ENCODE results near the gene TEX22. TPM values are rescaled to one million over a fixed set of nuclear protein-coding genes. Genes with fewer than 3 reads are reported as not detected.

The TEX22 gene
- total RNA-seq, 2 experiments from 2014 or later = 1.2 to 2.2 TPM

- H3K4me3 Mint-ChIP-seq = peak overlapping the region; percentile 62
- H3K27ac Mint-ChIP-seq = no peak overlapping the region
- ChIA-PET CTCF (interaction anchor here (0.7 to 1.2 kb wide), 5 partner anchors 12 to 48 kb away, joined by 3 to 8 read pairs (median 3); no protein-coding TSS in a partner anchor), POLR2A (no interaction called here)
- peaks cover 12% of the 10 kb centered on the region for H3K4me1 Mint-ChIP-seq (ENCODE audit: low read depth)
- TF ChIP-seq, protein P1, sequence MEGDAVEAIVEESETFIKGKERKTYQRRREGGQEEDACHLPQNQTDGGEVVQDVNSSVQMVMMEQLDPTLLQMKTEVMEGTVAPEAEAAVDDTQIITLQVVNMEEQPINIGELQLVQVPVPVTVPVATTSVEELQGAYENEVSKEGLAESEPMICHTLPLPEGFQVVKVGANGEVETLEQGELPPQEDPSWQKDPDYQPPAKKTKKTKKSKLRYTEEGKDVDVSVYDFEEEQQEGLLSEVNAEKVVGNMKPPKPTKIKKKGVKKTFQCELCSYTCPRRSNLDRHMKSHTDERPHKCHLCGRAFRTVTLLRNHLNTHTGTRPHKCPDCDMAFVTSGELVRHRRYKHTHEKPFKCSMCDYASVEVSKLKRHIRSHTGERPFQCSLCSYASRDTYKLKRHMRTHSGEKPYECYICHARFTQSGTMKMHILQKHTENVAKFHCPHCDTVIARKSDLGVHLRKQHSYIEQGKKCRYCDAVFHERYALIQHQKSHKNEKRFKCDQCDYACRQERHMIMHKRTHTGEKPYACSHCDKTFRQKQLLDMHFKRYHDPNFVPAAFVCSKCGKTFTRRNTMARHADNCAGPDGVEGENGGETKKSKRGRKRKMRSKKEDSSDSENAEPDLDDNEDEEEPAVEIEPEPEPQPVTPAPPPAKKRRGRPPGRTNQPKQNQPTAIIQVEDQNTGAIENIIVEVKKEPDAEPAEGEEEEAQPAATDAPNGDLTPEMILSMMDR (IDR thresholded peaks at IDR 0.05) = no peak
- intact Hi-C loops (cut with micrococcal nuclease) = no loop called here
- DNase-seq (no peak), ATAC-seq (no peak)
- H3K9me3 Mint-ChIP-seq = no peaks in the 10 kb centered on the region
- peaks cover 3% of the 10 kb centered on the region for H3K36me3 Mint-ChIP-seq (ENCODE audit: low read depth)
- peaks cover 19% of the 10 kb centered on the region for H3K27me3 Mint-ChIP-seq
Observed at GRCh38 chr14:105415481-105416428, 17.4 kb downstream of the TEX22 start.

- Mint-ChIP-seq H3K4me3 (no peak overlapping the region), H3K27me3 (peaks cover 14% of the 10 kb centered on the region), H3K4me1 (ENCODE audit: low read depth) (peaks cover 15% of the 10 kb centered on the region), H3K9me3 (no peaks in the 10 kb centered on the region), H3K27ac (no peak overlapping the region), H3K36me3 (ENCODE audit: low read depth) (peaks cover 6% of the 10 kb centered on the region)
- ChIA-PET CTCF (interaction anchor here (0.9 kb wide), 1 partner anchor 13 kb away, joined by 3 read pairs; no protein-coding TSS in a partner anchor), POLR2A (no interaction called here)
- TF ChIP-seq, protein P1 (IDR thresholded peaks at IDR 0.05) = no peak
- intact Hi-C loops (cut with micrococcal nuclease) = no loop called here
- no peak for ATAC-seq
- DNase-seq = no peak
Observed at GRCh38 chr14:105416671-105417070, 18.3 kb downstream of the TEX22 start.

GRCh38 chr14:105417690-105418121 is 19.4 kb downstream of the TEX22 start:
- CTCF ChIA-PET = interaction anchor here (1.4 kb wide), 1 partner anchor 72 kb away, joined by 4 read pairs; no protein-coding TSS in a partner anchor
- intact Hi-C loops (cut with micrococcal nuclease) = no loop called here
- DNase-seq (no peak), ATAC-seq (no peak)
- H3K27me3 Mint-ChIP-seq = peaks cover 11% of the 10 kb centered on the region
- no peak overlapping the region for H3K4me3 Mint-ChIP-seq
- POLR2A ChIA-PET = interaction anchor here (0.6 to 1.5 kb wide), 3 partner anchors 11 to 103 kb away, joined by 3 to 4 read pairs (median 3); partner anchors contain the start of gene PACS2
- no peak overlapping the region for H3K27ac Mint-ChIP-seq
- TF ChIP-seq, protein P1 (IDR thresholded peaks at IDR 0.05) = no peak
- H3K9me3 Mint-ChIP-seq = no peaks in the 10 kb centered on the region
- H3K36me3 Mint-ChIP-seq (ENCODE audit: low read depth) = peaks cover 15% of the 10 kb centered on the region
- H3K4me1 Mint-ChIP-seq (ENCODE audit: low read depth) = peaks cover 25% of the 10 kb centered on the region

DNA sequence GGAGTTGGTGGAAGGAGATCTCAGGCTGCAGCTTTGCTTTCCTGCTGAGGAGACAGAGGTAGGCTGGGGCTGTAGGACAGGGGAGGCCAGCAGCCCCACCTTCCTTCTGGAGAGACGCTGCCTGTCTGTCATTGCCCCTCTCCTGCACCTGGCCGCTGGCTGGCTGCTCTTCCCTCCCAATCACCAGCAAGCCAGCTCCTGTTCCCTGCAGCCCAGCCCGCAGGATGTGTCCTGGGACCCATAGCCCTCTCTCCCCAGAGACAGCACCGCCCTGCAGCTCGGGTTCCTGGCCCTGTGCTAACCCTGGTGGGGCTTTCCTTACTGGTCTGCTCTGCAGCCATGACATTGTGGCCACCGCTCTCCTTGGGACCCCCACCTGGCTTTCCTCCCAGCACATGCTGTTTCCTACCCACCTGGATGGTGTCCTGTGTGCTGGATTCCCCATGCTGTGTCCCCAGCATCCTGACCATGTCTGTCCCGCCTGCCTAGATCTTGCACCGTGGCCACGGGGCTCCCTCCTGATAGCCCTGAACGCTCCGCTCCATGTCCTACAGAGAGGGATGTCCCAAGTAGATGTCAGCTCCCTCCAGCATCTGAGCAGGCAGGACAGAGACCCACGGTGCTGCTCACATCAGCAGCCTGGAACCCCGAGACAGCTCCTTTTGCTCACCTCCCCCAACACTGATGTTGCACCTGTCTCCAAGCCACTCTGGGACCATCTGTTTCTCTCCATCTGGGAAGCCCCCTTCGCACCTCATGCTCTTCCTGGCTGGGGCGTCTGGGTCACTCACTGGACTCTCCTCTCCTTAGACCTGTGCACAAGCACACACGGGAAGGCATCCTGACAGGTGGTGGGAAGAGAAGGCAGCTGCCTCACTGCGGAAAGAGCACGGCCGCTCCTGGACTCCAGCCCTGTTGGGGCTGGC is 20.2 kb downstream of the TEX22 start:
- POLR2A ChIA-PET = interaction anchor here (0.6 to 1.5 kb wide), 3 partner anchors 12 to 104 kb away, joined by 3 to 4 read pairs (median 3); partner anchors contain the start of gene PACS2
- no peak overlapping the region for H3K27ac Mint-ChIP-seq

More for the DNA sequence above, 20.2 kb downstream of the TEX22 start:
- DNase-seq (no peak), ATAC-seq (no peak)
- intact Hi-C loops (cut with micrococcal nuclease) = no loop called here
- peaks cover 3% of the 10 kb centered on the region for H3K27me3 Mint-ChIP-seq
- peaks cover 24% of the 10 kb centered on the region for H3K4me1 Mint-ChIP-seq (ENCODE audit: low read depth)
- peak overlapping the region; percentile 73 for H3K4me3 Mint-ChIP-seq
- CTCF ChIA-PET = interaction anchor here (0.7 to 1.4 kb wide), 3 partner anchors 48 to 71 kb away, joined by 3 to 4 read pairs (median 4); no protein-coding TSS in a partner anchor
- H3K9me3 Mint-ChIP-seq = no peaks in the 10 kb centered on the region
- H3K36me3 Mint-ChIP-seq (ENCODE audit: low read depth) = peaks cover 19% of the 10 kb centered on the region
- TF ChIP-seq, protein P1 (IDR thresholded peaks at IDR 0.05) = no peak
